Activated CD4-positive, alpha-beta T cell treated with anti-CD3 and anti-CD28 coated beads for 48 hours (primary cell): Measurements from ENCODE around the gene USO1.
"Not testable (repeated sequence)": the region's sequence is repeated elsewhere in the genome, so short reads cannot be mapped to it uniquely, and the experiment has no call there.

Experiments used
- DNase-seq: peaks from one replicate; pipeline ENCODE4 v3.0.0-alpha.2; 2020

USO1 gene

GRCh38 chr4:75779105-75779757, 54.9 kb downstream of the USO1 start:
- DNase-seq, result no peak

GRCh38 chr4:75781305-75781704, 56.9 kb downstream of the USO1 start:
- no peak for DNase-seq

DNA sequence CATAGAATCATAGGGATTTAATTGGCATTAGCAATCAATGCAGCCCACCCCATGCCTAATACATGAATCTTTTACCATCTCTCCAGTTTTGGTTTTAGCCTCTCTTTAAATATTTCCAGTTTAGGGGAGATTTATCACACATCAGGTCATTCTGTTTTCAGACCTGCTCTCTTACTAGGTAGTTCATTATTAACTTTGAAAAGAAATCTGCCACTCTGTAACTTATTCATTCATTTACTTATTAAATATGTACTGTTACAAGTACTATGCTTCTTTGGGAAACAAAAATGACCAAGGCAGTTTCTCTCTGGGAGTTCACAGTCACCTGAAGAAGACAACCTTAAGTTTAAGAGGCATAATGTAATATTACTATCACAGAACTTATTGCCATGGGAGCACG, 62.1 kb downstream of the USO1 start:
- DNase-seq, result no peak

DNA sequence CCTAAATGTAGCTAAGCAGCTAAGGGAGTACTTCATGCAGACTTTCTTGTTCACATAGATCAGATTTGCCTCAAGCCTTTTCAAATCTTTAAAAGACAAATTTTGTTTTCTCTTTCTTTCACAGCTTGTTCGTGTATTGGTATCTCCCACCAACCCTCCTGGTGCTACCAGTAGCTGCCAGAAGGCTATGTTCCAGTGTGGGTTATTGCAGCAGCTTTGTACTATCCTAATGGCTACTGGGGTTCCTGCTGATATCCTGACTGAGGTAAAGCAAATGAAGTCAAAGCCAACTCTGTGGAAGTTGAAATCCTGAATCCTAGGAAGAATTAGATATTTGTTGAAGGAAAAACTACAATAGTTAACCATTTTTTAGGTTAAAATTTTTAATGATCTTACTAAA, 62.6 kb downstream of the USO1 start:
- no peak for DNase-seq

- DNase-seq, result no peak
Observed at GRCh38 chr4:75790024-75790423, 65.6 kb downstream of the USO1 start.

- DNase-seq, result no peak
Observed at GRCh38 chr4:75800972-75801371, 76.6 kb downstream of the USO1 start.

- not testable (repeated sequence) for DNase-seq
Observed at GRCh38 chr4:75806035-75806434, 81.7 kb downstream of the USO1 start.

GRCh38 chr4:75817901-75818300, 93.5 kb downstream of the USO1 start:
- DNase-seq, result no peak

- DNase-seq, result no peak
Observed at GRCh38 chr4:75819121-75819520, 94.7 kb downstream of the USO1 start.

DNA sequence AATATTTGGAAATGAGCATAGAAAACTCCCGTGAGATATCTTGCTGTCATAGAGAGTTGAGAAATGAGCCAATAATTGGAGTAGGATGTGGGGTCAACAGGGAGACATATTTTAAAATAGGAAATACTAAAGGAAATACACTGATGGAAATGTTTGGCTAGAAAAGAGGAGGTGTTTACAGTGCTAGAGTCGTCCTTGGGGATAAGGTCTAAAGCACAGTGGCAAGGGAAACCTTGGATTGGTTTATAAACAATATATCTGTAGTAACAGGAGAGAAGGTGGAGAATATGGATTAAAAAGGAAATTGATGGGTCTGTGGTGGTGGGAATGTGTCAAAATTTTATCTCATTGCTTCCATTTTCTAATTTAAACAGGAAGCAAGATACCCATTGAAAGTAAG, 95.8 kb downstream of the USO1 start:
- DNase-seq, result no peak

DNA sequence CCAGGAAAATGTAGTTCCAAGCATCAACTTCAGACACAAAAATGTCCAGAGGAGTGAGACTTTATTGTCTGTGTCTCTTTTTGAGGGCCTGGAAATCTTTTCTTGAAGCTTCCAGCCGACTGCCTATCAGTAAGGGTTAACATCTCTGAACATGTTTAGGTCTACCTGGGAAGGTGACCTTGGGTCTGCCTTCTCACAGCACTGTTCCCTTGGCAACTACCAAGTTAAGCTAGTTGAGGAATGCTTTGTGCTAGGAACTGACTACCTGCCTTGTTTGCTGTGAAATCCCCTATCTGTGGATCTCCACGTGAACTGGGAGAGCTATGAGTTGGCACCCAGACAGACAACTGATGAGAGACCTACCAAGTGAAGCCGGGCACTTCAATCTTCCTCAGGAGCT, 96.3 kb downstream of the USO1 start:
- no peak for DNase-seq

- DNase-seq, result no peak
Observed at GRCh38 chr4:75821216-75821615, 96.8 kb downstream of the USO1 start.

DNA sequence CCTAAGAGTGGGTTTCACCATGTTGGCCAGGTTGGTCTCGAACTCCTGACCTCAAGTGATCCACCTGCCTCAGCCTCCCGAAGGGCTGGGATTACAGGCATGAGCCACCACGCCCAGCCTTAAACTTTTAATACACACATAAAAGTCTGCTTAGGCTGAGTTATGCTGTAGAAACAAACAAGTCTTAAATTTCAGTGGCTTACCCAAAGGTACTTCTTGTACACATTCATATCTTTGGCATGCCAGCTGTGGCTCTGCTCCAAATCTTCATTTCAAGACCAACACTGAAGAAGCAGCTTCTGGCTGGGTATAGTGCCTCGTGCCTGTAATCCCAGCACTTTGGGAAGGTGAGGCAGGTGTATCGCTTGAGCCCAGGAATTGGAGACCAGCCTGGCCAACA, 97.6 kb downstream of the USO1 start:
- DNase-seq, result no peak

DNA sequence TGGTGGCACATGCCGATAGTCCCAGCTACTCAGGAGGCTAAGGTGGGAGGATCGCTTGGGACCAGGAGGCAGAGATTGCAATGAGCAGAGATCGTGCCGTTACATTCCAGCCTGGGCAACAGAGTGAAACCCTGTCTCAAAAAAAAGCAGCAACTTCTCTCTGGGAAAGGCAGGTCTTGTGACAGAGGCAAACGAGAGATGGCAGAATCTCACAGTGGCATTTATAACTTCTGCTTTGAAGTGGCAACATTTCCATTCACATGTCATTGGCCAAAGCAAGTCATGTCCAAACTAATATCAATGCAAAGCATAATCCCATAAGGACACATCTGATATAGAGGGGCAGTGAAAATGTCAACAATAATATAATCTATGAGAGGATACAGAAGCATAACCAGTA, 98.0 kb downstream of the USO1 start:
- DNase-seq, result no peak

GRCh38 chr4:75823812-75824211, 99.4 kb downstream of the USO1 start:
- DNase-seq, result no peak

- DNase-seq, result no peak
Observed at GRCh38 chr4:75830906-75831305, 106.5 kb downstream of the USO1 start.

DNA sequence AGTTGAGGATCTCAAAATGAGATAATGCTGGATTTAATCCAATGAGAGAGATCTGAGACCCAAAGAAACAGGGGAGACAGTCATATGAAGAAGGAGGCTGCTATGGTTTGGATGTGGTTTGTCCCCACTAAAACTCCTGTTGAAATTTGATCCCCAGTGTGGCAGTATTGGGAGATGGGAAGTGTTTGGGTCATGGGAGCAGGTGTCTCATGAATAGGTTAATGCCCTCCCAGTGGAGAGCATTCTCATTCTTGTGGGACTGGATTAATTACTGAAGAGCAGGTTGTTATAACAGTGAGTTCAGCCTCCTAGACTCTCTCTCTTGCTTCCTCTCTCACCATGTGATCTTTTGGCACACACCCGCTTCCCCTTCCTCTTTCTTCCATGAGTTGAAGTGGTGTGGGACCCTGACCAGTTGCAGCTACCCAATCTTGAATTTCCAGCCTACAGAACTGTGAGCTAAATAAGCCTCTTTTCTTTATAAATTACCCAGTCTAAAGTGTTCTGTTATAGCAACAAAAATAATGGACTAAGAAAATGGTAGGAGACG, 107.6 kb downstream of the USO1 start:
- no peak for DNase-seq

- no peak for DNase-seq
Observed at GRCh38 chr4:75834095-75834771, 109.9 kb downstream of the USO1 start.

GRCh38 chr4:75834772-75835154, 110.4 kb downstream of the USO1 start:
- no peak for DNase-seq

- no peak for DNase-seq
Observed at GRCh38 chr4:75841641-75842520, 117.5 kb downstream of the USO1 start.

DNA sequence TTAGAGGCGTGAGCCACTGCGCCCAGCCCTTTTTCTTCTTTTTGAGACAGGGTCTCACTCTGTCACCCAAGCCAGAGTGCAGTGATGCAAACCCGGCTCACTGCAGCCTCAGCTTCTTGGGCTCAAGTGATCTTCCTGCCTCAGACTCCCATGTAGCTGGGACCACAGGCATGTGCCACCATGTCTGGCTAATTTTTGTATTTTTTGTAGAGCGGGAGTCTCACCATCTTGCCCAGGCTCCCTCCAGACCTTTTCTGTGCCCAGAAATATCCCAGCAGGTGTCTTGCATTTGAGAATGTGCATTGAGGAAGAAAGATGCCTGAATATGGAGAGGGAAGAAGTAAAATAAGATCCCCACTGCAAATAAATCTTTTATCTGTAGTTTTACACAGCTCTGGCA, 119.2 kb downstream of the USO1 start:
- no peak for DNase-seq

DNA sequence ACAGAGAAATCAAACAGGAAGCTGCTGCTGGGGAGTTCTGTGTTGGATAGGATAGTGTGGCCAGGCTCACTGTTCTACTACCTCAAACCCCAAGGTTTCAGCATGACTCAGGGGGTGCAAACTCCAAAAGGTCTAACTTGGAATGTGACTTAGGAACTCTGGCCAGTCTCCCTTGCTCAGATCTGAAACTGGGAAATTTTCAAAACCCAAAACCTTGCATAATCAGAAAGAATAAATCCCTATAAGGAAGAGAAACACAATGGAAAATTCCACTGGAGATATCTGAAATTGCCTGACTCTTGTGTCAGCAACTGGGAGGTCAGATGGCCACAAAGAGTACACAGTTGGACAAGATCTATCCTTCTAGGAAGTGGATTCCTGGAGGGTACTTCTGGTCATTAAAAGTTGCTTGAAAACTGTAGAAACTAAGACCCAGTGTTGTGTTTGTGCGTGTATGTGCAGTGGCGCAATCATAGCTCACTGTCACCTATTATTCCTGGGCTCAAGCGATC, 119.8 kb downstream of the USO1 start:
- no peak for DNase-seq

- DNase-seq, result no peak
Observed at GRCh38 chr4:75845992-75846391, 121.6 kb downstream of the USO1 start.
